NCI-H2029 treated with DMSO at 0.1 percent for 48 hours (cell line): ENCODE results near the gene ATF5.

Experiments
- DNase-seq: peaks from one replicate; lab custom pipeline; 2025; lab: John Stamatoyannopoulos, UW

ATF5 gene

DNA sequence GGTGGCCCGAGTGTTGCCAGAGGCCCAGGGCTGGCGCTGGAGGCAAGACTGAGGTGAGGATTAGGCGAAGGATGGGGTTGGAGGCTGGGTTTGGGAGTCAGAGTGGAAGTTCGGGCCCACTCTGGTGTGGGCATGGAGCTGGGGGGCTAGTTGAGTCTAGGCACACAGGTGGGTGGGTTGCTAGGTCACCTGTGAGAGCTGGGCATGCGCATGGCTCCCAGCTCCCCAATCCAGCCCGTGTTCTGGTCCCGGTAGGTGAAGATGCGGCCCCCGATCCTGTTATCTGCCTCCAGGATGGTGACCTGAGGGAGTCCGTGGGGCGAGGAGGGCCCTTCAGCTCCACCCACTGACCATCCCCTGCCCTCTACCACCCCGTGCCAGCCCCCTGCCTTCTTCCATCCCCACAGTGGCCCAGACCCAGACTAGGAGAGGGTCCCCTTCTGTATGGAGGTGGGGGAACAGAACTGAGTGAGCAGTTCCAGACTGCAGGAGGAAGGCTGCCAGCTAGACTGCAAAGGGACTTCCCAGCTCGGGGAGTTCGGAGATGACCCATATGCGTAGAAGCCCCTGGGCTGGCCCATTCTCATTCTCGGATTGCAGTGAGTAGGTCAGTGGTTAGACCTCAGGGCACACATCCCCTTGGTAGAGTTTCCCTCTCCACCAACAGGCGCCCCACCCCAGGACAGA lies 34.0 kb upstream of the ATF5 start:
- DNase-seq = no peak

DNA sequence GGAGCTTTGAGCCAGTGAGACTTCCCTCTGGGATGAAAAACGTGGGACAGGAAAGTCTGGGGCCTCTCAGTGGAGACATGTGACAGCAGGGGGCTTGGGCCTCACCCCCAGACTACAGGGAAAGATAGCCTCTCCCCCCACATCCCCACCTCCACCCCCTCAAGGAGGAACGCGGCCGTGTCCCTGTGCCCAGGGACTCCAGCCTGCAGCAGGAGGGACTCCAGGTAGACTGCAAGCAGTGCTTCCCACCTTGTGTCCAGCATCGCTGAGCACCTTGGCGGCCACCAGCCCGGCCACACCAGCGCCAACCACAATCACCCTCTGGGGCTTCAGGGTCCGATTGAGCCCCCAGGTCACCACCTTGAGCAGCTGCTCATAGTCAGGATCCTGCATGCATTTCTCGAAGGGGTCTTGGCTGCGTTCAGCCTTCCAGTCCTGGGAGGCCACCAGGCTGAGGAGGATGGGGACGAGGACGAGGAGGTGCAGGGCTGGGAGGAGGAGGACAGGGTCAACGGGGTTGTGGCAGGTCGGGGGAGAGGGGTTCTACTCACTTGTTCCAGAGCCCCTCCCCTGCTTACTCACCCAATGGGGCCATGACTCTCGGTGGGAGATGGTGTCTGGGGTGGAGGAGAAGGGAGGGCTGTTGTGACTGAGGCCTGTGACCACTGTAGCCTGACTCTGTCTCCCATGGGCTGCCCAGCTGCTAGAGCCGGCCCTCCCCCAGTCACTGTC lies 33.3 kb upstream of the ATF5 start:
- no peak for DNase-seq

DNA sequence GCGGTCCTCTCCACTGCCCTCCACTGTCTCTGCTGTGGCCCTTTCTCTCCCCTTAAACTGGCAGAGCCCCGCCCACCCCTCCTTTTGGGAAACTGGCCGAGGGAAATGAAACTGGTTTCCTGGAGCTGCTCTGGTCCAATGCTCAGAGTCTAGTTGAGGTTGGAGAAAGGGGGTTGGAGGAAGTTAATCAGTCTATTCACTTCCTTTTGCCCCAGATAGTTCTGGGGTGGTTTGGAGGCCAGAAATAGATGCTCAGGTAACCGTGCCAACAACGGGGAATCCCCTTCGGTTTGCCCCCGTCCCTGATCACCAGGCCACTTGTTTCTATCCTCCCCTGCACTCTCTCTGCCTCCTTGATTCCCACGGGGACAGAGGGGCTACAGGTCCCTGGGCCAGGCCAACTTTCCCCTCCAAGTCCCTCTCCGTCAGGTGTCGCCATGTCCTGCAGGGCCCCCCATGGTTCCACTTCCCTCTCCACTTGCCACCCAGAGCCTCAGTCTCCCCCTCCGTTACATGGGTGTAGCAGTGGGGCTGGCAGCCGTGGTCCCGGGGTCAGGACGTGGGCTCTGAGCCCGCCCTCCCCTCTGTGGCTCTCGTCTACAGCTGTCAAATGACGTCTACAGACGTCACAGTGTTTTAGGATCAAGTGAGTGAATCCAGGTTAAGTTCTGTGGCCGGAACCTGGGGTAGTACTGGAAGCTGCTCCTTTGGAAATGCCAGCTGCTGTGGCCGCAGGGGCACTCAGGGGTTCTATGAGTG lies 32.0 kb upstream of the ATF5 start, which contains the start of gene IL4I1:
IL4I1 (minus strand) TSS at position 25 of the 759 bp plus-strand sequence. CDS start 727 bp downstream, outside the sequence.
- no peak for DNase-seq

DNA sequence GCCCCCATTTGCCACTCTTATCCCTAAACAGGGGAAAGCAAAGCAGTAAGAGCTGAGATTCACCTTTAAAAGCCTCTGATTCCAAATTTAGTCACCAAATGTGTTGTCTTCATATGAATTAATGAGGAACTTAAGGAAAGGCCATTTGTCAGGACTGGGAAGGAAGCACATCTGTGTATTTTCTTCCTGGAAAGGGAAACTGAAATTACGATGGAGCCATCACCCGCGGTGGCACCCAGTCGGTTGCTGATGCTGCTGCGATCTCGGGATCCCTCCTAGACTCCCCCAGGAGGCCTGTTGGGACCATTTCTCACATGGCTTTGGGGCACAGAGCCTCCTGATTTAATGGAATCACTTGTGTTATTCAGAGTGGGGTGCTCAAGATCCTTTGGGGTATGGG lies 24.9 kb upstream of the ATF5 start:
- DNase-seq = no peak

DNA sequence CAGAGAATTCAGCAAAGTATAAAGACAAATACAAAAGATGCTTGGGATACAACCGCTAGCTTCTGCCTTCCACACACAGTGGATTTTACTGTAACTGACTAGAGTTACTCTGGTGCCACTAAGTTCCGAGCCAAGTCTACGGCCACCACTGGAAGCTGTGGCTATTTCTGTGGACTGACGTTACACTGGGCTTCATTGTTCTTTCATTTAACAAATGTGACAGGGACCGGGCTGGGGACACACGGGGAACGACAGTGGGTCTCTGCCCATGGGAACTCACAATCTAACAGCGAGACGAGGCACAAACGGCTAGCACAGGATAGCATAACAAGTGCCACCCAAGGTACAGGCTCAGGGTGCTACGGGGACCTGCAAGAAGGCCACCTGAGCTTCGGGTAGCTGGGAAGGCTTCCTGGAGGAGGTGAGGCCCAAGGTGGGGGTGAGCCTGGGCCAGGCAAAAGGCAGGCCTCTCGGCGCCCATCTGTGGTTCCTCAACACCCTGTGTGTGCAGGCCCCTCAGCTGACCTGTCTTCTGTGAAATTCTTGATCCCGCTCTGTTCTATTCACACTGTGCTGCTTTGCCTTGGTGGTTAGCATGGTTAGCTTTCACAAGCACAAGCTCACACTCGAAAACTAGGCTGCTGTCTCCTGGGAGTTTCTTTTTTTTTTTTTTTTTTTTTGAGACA lies 22.0 kb upstream of the ATF5 start:
- no peak for DNase-seq

DNA sequence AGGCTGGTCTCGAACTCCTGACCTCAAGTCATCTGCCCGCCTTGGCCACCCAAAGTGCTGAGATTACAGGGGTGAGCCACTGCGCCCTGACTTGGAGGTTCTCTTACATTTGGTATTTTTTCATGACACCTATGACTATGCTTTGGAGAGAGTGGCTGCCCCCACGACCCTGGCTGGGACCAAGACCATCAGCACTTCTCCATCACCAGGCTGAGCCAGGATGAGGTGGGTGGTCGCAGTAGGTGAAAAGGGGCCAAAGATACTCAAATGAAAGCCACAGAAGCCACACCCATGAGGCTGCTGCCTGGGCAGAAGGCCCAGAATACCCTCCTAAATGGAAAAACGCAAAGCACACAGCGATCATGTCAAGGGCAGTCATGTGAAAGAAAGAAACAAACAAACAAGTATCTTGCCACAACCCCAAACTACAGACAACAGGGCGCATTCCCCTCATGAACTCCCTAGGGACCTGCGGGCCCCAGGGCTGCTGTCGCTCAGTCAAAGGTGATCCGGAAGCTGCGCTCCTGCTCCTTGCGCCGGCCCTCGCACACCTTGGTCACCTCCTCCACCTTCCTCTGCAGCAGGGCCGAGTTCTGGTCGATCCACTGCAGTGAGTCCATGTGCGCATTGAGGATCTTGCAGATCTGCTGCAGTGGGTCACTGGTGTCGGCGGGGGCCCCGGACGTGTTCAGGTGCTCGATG lies 21.1 kb upstream of the ATF5 start:
- DNase-seq = no peak

DNA sequence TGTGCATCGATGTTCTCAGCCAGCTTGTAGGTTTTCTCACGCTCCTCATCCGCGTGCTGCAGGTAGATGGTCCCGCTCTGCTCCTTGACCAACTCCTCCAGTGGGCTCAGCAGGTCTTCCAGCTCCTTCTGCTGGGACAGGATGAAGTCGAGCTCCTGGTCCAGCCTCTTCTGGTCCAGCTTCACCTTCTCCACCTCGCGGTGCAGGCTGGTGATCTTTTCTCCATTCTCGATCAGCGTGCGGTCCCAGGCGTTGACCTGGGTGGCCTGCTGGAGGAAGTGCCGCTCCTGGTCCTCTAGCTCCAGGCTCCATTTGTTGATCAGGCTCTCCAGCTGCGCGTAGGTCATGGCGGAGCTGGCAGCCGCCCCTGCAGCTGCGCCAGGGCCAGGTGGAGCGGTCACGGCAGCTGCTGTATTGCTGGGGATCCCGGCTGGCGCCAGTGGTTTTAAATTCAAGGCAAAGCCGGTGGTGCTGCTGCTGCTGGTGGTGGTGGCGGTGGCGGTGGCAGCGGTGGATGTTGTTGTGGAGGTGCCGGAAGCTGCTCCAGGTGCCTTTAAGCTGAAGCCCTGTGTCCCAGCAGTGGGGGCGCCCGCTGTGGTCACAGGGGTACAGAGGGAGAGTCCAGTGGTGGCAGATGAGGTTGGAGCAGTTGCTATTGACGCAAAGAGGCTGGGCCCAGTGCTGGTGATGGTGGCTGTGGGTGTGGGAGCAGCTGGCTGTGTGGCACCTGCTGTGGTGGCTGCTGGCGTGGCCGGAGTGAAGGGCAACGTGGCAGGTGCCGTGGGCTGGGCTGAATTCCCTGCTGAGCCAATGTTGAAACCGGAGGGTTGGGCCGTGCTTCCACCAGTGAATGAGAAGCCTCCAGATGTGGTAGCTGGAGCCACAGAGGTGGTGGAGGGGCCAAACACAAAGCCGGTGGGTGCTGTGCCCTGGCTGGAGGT lies 20.3 kb upstream of the ATF5 start:
- no peak for DNase-seq

DNA sequence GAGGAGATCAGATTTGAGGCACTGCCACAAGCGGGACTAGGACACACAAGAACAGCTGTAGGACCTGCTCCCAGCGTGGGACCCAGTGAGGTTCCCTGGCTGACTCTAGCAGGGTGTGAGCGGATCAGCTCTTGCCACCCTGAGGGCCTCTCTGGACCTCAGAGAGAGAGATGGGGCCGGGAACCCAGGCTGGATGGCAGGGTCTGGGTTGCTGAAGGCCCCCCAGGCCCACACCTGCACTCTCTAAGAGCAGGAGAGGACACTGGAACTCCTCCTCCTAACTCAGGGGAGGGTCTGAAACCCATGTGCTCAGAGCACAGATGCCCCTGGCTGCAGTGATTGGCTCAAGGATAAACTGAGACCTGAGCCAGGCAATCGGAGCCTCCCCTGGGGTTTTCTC lies 18.8 kb upstream of the ATF5 start:
- no peak for DNase-seq

DNA sequence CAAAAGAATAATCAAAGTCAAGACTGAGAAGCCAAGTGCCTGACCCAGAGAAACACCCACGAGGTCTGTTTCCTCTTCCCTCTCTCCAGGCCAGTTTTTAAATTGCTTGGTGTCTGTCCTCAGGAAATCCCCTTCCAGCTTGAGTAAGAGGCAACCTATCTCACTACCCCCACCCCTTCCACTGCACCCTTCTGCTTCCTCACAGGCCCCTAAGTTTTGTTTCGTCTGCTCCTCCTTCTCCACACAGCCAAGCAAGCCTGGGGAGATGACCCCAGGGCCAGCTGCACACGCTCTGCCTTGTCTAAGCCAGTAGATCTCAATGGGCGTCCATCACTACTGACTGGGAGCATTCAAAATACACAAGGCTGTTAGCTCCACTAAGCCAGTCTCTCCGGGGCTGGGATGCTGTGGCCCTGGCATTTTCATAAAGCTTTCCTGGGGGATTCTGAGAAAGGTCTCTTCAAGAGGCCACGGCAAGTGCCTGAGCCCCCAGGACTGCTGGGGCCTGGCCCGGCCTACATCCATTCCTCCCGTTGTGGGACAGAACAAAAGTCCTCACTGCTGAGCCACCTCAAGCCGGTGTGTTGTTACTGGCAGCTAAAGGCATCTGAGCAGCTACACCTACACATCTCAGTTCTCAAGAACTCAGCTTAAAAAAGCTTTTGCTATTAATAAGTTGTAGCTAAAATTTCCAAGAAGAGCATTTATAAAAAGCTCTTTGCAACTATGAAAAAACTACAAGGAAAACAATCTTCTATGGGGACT lies 17.4 kb upstream of the ATF5 start:
- no peak for DNase-seq

DNA sequence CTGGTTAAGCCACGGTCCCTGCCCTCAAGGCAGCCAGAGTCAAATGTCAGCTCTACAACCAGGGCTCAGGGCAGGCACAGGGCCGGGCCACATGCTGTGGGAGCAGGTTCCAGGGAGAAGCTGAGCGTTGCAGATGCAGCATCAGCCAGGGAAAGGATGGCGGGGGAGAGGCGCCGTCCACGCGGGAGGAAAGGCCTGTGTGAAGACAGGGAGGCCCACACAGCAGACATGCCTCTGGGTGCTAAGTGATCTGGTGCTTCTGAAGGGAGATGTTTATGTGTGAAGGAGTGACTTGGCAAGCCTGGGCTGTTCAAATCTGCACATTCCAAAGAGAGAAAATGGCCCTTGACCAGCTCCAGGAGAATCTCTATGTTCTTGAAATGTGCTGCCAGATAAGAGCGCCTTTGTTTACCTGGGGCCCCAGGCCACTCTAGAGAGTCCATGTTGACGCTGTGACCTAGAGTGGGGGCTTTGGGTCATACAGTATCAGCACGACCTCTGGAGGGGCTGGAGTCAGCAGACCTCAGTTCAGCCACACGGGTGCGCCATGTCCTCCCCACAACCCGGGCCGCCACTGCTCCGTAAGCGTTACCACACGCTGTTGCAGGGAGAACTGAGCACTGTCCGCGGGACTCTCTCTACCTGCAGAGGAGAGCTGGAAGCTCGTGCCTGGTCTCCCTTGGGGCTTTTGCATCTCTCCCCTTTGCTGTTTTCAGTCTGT lies 15.9 kb upstream of the ATF5 start:
- no peak for DNase-seq

DNA sequence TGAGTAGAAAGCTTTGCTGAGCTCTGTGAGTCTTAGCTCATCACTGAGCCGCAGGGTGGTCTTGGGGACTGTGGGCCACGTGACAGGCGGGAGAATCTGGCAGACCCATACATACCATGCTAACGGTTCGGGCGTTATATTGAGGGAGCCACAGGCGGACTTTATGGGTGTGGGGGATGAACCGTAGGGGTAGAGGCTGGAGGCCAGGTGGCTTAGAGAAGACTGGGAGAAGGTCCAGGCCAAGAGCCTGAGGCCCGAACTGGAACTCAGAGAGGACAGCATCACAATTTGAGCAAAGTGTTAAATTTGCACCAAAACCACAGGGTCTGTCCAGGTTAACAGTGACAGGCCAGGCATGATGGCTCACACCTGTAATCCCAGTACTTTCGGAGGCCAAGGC lies 15.3 kb upstream of the ATF5 start:
- no peak for DNase-seq

DNA sequence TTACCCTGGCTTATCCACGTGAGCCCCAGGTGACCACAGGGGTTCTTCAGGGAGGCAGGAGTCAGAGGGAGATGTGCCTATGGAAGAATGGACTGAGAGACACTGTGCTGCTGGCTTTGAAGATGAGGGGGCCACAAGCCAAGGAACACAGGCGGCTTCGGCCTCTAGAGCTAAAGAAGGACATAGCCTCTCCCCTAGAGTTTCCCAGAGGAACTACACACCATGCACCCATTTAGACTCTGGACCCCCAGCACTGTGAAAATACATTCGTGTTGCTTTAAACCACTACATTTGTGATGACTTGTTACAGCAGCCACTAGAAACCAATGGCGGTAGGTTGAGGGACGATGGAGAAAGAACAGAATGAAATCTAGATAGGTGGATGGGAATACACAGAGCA lies 13.7 kb upstream of the ATF5 start:
- DNase-seq = no peak

DNA sequence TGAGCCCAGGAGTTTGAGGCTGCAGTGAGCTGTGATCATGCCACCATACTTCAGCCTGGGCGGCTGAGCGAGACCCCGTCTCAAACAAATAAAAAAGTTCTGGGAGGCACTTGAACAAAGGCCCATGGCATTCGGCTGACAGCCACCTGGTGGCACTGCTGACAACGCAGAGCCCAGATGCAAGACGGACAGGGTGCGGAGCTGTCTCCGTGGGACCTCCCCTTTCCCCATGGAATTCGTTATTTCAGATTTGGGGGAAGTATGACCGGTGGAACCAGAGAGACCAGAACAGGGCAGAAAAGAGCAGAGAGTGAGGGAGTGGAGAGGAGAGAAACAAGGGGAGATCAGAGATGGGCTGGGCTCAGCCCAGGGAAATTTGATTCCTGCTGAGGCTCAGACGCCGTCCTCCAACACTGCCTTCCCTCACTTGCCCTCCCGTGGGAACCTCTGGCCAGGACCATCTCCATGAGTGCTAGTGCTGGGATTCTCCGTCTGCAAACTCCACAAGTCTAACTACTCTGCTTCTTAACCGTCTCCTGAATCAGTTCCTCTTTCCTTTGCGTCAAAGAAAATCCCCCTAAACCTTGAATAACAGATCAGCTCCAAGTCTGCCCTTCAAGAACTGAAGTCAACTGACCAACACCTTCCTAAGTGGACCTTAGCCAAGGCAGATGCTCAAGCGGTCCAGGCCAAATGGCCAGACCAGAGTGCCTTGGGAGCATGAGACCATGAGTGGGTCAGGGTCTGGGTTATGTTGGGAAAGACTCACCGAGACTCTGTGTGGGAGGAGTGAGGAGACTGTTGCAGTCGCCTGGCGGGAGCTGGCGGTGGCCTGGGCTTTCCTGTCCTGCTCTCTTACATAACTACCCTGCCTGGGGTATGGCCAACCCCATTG lies 11.9 kb upstream of the ATF5 start:
- DNase-seq = no peak

DNA sequence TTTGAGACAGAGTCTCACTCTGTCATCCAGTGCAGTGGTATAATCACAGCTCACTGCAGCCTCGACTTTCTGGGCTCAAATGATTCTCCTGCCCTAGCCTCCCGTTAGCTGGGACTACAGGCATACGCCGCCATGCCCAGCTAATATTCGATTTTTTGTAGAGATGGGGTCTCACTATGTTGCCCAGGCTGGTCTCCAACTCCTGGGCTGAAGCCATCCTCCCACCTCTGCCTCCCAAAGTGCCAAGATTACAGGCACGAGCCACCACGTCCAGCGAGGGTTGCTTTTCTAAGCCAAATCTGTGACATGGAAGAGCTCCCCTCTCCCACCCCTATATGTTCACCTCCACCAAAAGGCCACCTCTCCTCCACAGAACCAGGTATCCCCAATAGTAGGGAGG lies 10.9 kb upstream of the ATF5 start:
- no peak for DNase-seq

DNA sequence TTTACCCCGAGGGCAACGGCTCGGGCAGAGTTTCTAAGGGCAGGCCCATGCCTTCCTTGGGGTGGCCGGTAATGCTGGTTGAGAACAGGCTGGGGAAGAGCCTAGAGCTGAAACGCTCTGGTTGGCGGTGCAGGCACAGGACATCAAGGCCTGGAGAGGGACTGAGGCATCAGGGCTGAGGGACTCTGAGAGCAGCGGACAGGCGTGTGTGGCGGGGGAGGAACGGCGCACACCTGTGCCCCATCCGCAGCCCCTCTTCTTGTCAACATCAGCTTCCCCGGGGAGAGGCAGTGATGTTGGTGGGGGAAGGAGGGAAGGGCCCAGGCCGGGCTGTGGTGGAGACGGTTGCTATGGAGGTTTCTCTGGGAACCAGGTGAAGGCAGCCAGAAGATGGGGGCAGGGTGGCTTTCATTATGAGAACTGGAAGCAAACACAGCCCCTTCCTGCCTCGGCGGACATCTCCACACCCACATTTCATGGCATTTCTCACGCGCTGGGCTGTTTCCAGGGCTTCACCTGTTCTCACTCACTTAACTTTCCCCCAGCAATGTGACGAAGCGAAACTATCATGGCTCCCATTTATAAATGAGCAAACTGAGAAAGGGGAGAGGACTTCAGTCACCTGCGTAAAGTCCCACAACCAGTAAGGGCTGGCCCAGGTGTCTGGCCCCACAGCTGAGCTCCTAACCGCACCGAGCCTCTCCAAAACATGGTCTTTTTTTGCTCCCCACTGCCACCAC lies 8.2 kb upstream of the ATF5 start:
- no peak for DNase-seq

DNA sequence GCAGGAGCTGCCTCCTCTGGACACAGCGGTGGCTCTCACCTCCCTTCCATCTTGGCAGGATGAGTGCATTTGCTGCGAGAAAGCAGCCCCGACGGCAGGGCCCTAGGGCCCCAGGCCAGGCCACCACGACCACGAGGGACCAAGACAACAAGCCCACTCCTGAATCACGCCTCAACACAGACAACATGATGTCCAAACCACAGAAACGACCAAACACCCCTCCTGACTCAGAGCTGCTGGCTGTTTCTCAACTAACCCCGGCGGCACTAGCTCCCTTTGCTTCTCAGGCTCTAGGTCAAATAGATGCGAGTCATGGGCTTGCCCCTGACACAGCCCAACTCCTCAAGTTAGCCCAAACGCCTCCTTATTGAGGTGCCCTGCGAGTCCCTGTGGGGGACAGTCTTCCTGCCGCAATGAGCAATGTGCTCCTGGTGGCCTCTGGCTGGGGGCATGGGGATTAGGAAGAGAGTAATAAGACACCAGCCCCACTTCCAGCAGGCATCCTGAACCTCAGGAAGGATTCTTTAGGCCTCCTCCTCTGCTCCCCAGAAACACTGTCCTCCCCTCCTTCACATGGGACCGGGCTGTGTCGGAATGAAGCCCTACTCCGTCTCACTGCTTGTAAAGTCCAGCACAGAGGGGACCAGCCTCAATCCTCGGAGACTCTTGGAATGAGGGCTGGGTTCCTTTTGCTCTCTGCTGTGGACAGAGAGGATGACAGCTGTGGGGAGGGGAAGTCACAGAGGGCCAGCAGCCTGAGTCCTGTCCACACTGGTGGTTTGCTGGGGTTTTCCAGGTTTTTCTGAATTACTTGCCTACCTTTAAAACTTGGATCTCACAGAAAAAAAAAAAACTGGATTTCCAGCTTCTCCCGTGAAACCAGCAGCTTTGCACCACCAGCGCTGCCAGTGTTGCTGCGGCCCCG lies 6.9 kb upstream of the ATF5 start:
- no peak for DNase-seq
